K562 (cell line): ENCODE measurements around the gene SLC26A6. TPM values are rescaled to one million over a fixed set of nuclear protein-coding genes. Genes with fewer than 3 reads are reported as not detected.

Experiments
- CHD4 ChIP-seq: fragments of 200-600 bp; sonication (generic); IDR thresholded peaks from 3 replicates; pipeline ENCODE4 v1.6.1; 2012; ENCODE audit warnings: low read depth, mild to moderate bottlenecking, mixed read lengths, low read length, inconsistent platforms; ENCODE audit not compliant: insufficient read depth, insufficient replicate concordance, poor library complexity, severe bottlenecking
- CUX1 ChIP-seq: fragments of 200-800 bp; sonication (Bioruptor generic); IDR thresholded peaks from 2 replicates; pipeline ENCODE4 v1.6.1; 2016; ENCODE audit warnings: missing genetic modification characterization, missing compliant biosample characterization
- CXXC5 ChIP-seq: fragments of 250-450 bp; sonication (Bioruptor Pico); IDR thresholded peaks from 2 replicates; pipeline ENCODE4 v1.8.0; 2022; ENCODE audit warnings: inconsistent platforms, mild to moderate bottlenecking, moderate library complexity
- DPF2 ChIP-seq: fragments of 450-650 bp; IDR thresholded peaks from 2 replicates; pipeline ENCODE4 v1.6.1; 2016
- EHMT2 ChIP-seq: fragments of 450-650 bp; IDR thresholded peaks from 2 replicates; pipeline ENCODE4 v1.6.1; 2018; ENCODE audit warnings: antibody characterized with exemption
- MAFF ChIP-seq: IDR thresholded peaks from 2 replicates; pipeline ENCODE4 v1.6.1; 2012; ENCODE audit warnings: low read length, improper control_type of control experiment
- MITF ChIP-seq: IDR thresholded peaks from 2 replicates; pipeline ENCODE4 v1.6.1; 2014; ENCODE audit warnings: antibody characterized with exemption
- MLLT1 ChIP-seq, 2 experiments: fragments of 450-650 bp; IDR thresholded peaks; 2 replicates each; pipeline ENCODE4 v1.6.1; 2016
- MLX ChIP-seq, 2 experiments: fragments of 450-650 bp in 1 of 2; sonication (generic) in 1 of 2; formaldehyde crosslinking; conservative IDR thresholded peaks; 2 replicates each; pipeline versions ENCODE4 v1.4.0 to v1.8.1; 2020 to 2022; ENCODE audit warnings: mild to moderate bottlenecking in 1 of 2, missing genetic modification reagents in 1 of 2
- NCOA2 ChIP-seq, 2 experiments: fragments of 450-650 bp; IDR thresholded peaks; 2 replicates each; pipeline ENCODE4 v1.6.1; 2018; ENCODE audit warnings: mild to moderate bottlenecking in 2 of 2, moderate library complexity in 1 of 2; ENCODE audit not compliant: partially characterized antibody in 2 of 2
- POLR2H ChIP-seq: IDR thresholded peaks from 2 replicates; pipeline ENCODE4 v1.6.1; 2016; ENCODE audit warnings: missing genetic modification characterization, low read depth, mild to moderate bottlenecking, control low read depth, missing compliant biosample characterization, moderate library complexity
- POLR3G ChIP-seq: IDR thresholded peaks from 2 replicates; pipeline ENCODE4 v1.6.1; 2011; ENCODE audit not compliant: insufficient read length, insufficient replicate concordance; ENCODE audit errors: extremely low read depth
- RHOXF2B ChIP-seq: fragments of 250-450 bp; sonication (Bioruptor Pico); conservative IDR thresholded peaks from 2 replicates; pipeline ENCODE4 v1.5.1; 2021
- TCF7L2 ChIP-seq: fragments of 150-350 bp; IDR thresholded peaks from 2 replicates; pipeline ENCODE4 v1.6.1; 2016; ENCODE audit warnings: low read depth, mild to moderate bottlenecking, low read length, moderate library complexity
- ZC3H8 ChIP-seq: fragments of 450-650 bp; IDR thresholded peaks from 2 replicates; pipeline ENCODE4 v1.6.1; 2017
- polyA plus RNA-seq, 8 experiments: library from polyadenylated mRNA; depleted of rRNA in 4 of 8; stranded (reverse) in 5 of 8; unstranded in 3 of 8; fragments of >200 nt; fragmentation: Nextera tagmentation in 2 of 8; fragmentation: Illumina TruSeq in 1 of 8; extraction: Ambion mirVana in 2 of 8; extraction: Trizol in 1 of 8; gene quantifications; 2 replicates each; pipeline versions ENCODE4 v1.2.1 to v1.2.3, GENCODE V29; 2011 to 2014; ENCODE audit warnings: inconsistent platforms in 1 of 8, missing spikeins in 1 of 8
- total RNA-seq, 7 experiments: library from RNA; depleted of rRNA in 6 of 7; stranded (reverse); fragments of >200 nt in 6 of 7; fragmentation: Illumina TruSeq in 2 of 7; extraction: Trizol in 2 of 7; gene quantifications; 2 replicates each; pipeline versions ENCODE4 v1.2.1 to v1.2.3, GENCODE V29; 2011 to 2021; ENCODE audit warnings: low replicate concordance in 1 of 7
- TF ChIP-seq, protein P1 (sequence below): fragments of 250-450 bp; sonication (Bioruptor Pico); IDR thresholded peaks from 2 replicates; pipeline ENCODE4 v1.8.0; 2022; ENCODE audit warnings: moderate library complexity, mild to moderate bottlenecking, inconsistent platforms

Gene SLC26A6
- total and polyA plus RNA-seq, 9 of the 15 experiments (the other 6 are each of a cell fraction or from before 2014, with no cell fraction given): 2.1 to 27.2 (median 14.8) TPM

- TF ChIP-seq MLLT1 (IDR thresholded peaks at IDR 0.05): no peak
- TF ChIP-seq CUX1 (CRISPR knock-in tag): peak; percentile 58; the same call in 1 of the 2 replicates
- no peak for TF ChIP-seq TCF7L2
- TF ChIP-seq MITF: no peak
- TF ChIP-seq DPF2: no peak
- TF ChIP-seq NCOA2 (IDR thresholded peaks at IDR 0.05; ENCODE audit: partially characterized antibody in 2 of 2): no peak
- TF ChIP-seq MAFF: no peak
- no peak for TF ChIP-seq POLR3G
- TF ChIP-seq, protein P1, sequence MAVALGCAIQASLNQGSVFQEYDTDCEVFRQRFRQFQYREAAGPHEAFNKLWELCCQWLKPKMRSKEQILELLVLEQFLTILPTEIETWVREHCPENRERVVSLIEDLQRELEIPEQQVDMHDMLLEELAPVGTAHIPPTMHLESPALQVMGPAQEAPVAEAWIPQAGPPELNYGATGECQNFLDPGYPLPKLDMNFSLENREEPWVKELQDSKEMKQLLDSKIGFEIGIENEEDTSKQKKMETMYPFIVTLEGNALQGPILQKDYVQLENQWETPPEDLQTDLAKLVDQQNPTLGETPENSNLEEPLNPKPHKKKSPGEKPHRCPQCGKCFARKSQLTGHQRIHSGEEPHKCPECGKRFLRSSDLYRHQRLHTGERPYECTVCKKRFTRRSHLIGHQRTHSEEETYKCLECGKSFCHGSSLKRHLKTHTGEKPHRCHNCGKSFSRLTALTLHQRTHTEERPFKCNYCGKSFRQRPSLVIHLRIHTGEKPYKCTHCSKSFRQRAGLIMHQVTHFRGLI (CRISPR knock-in tag): no peak
- TF ChIP-seq EHMT2: peak; percentile 100
- TF ChIP-seq CXXC5: peak; percentile 91
- TF ChIP-seq POLR2H (tag): no peak
- no peak; a peak in 1 of 4 replicates for TF ChIP-seq MLX (CRISPR knock-in tag; conservative IDR thresholded peaks at IDR 0.05)
- no peak for TF ChIP-seq ZC3H8
- TF ChIP-seq CHD4: no peak
- TF ChIP-seq RHOXF2B (CRISPR knock-in tag): no peak
These were observed 26.4 kb upstream of the SLC26A6 start (continued) for GRCh38 chr3:48661501-48662144.
